Measurements from ENCODE around the gene LRCH1. TPM values are rescaled to one million over a fixed set of nuclear protein-coding genes. Genes with fewer than 3 reads are reported as not detected.

The LRCH1 gene
- total and polyA plus RNA-seq, 2 of the 13 experiments (the other 11 are each of a cell fraction or from before 2014, with no cell fraction given): 4.1 to 12.6 TPM

GRCh38 chr13:46682707-46683106 is 129.7 kb downstream of the LRCH1 start:
- DNase-seq (ENCODE audit: low spot score) (no peak), ATAC-seq (no peak), FAIRE-seq (no peak)
- in situ Hi-C loops (cut with HindIII; ENCODE audit: extremely low pct_ligation_motif_present, low pct_unique_long_range_greater_than_20kb): loop anchor here (10.0 kb wide), 1 partner anchor 538 kb away; no protein-coding TSS in a partner anchor
- TF ChIP-seq ZNF34 (CRISPR knock-in tag; IDR thresholded peaks at IDR 0.05; ENCODE audit: borderline replicate concordance) (no peak), HNF4A (CRISPR knock-in tag; IDR thresholded peaks at IDR 0.05) (no peak), MTF1 (CRISPR knock-in tag; IDR thresholded peaks at IDR 0.05) (no peak), ZNF652 (CRISPR knock-in tag; IDR thresholded peaks at IDR 0.05; ENCODE audit: borderline replicate concordance, low read depth) (no peak), KDM2A (CRISPR knock-in tag; IDR thresholded peaks at IDR 0.05; ENCODE audit: borderline replicate concordance, low read depth) (no peak), RAD51 (IDR thresholded peaks at IDR 0.05; ENCODE audit: borderline replicate concordance) (no peak), TGIF2 (CRISPR knock-in tag; IDR thresholded peaks at IDR 0.05) (no peak), HOXA9 (CRISPR knock-in tag; IDR thresholded peaks at IDR 0.05; ENCODE audit: borderline replicate concordance) (no peak), ZNF263 (CRISPR knock-in tag; IDR thresholded peaks at IDR 0.05) (no peak), ZNF772 (CRISPR knock-in tag; IDR thresholded peaks at IDR 0.05) (no peak)
- H3K27ac ChIP-seq (ENCODE audit: extremely low read length, insufficient read depth, low read length): no peak overlapping the region
- peaks cover 2 to 11% of the 10 kb centered on the region in 2 experiments; a peak in 2 of 5 replicates for H3K36me3 ChIP-seq (replicated peaks in 1 of 2; ENCODE audit: control insufficient read depth in 1 of 2, insufficient read depth in 2 of 2, low read length in 2 of 2)
- H3K9me3 ChIP-seq (ENCODE audit: low read length): no peaks in the 10 kb centered on the region
- H2AFZ ChIP-seq (ENCODE audit: low read length): no peak overlapping the region
- WGBS (ENCODE audit: low lambda C conversion rate): 89% methylated on average over 1 of the region's 1 CpG
- no peaks in the 10 kb centered on the region for H4K20me1 ChIP-seq (ENCODE audit: insufficient read depth, low read length)
- no TSS peak for BruUV-seq (replicated peaks)
- ChIA-PET POLR2A (interaction anchor here (0.9 to 1.0 kb wide), 2 partner anchors 17 kb away, joined by 3 read pairs; no protein-coding TSS in a partner anchor), CTCF (ENCODE audit: low intra/inter-chr PET ratio, low total read pairs) (no interaction called here)
- H3K4me2 ChIP-seq (ENCODE audit: low read depth, low read length): no peak overlapping the region
- H3K9ac ChIP-seq (ENCODE audit: insufficient read depth, low read depth, low read length): no peak overlapping the region
- H3K79me2 ChIP-seq (ENCODE audit: insufficient read depth, low read length): peaks cover 4% of the 10 kb centered on the region
- H3K27me3 ChIP-seq (ENCODE audit: control insufficient read depth in 1 of 2, insufficient read depth in 2 of 2, low read length in 2 of 2): no peaks in the 10 kb centered on the region
- H3K4me3 ChIP-seq (replicated peaks in 1 of 3; ENCODE audit: insufficient read depth in 1 of 3, low read depth in 2 of 3, low read length in 3 of 3): no peak overlapping the region
- intact Hi-C loops (cut with micrococcal nuclease; ENCODE audit: unreplicated experiment): loop anchor here (5.0 to 10.0 kb wide), 2 partner anchors 75 to 128 kb away; partner anchors contain the start of gene LRCH1
- H3K4me1 ChIP-seq (ENCODE audit: insufficient read depth, low read length): peaks cover 86% of the 10 kb centered on the region

All from HepG2 (cell line).